SK-N-MC (cell line): ENCODE results near the gene CIT.

Experiments used
- EZH2 ChIP-seq: fragments of 200-600 bp; sonication (generic); IDR thresholded peaks from one replicate; pipeline ENCODE4 v1.6.1; 2017; ENCODE audit warnings: antibody characterized with exemption
- POLR2AphosphoS5 ChIP-seq: IDR thresholded peaks from 2 replicates; pipeline ENCODE4 v1.6.1; 2012; ENCODE audit warnings: mild to moderate bottlenecking, low read depth, low read length, borderline replicate concordance

GRCh38 chr12:119681728-119682638, 195.1 kb downstream of the CIT start:
- TF ChIP-seq EZH2: no peak
- no peak; the same call in 1 of the 2 replicates for TF ChIP-seq POLR2AphosphoS5
